Liver (tissue), 9 donors: Measurements from ENCODE around the gene FGF19. TPM values are rescaled to one million over a fixed set of nuclear protein-coding genes. Genes with fewer than 3 reads are reported as not detected.

Experiments used
- DNase-seq: peaks from one replicate; pipeline ENCODE4 v3.0.0-alpha.2; 2017; ENCODE audit warnings: low spot score
- H3K27ac ChIP-seq, 2 donors: one replicate each; pipeline ENCODE4 v1.7.0; 2013; ENCODE audit warnings: inconsistent platforms in 2 of 2, low read length in 2 of 2, control low read depth in 1 of 2, low read depth in 1 of 2, mild to moderate bottlenecking in 1 of 2
- H3K27me3 ChIP-seq, 4 donors: one replicate each; pipeline versions ENCODE4 v1.6.1 to v1.7.0; 2013; ENCODE audit warnings: low read length in 3 of 4, inconsistent platforms in 1 of 4, mild to moderate bottlenecking in 1 of 4, moderate library complexity in 1 of 4; ENCODE audit not compliant: control insufficient read depth in 4 of 4, insufficient read depth in 4 of 4
- H3K36me3 ChIP-seq, 4 donors: one replicate each; pipeline versions ENCODE4 v1.6.1 to v1.7.0; 2013; ENCODE audit warnings: low read length in 3 of 4, mild to moderate bottlenecking in 3 of 4, low read depth in 1 of 4, moderate library complexity in 1 of 4; ENCODE audit not compliant: control insufficient read depth in 4 of 4, insufficient read depth in 3 of 4
- H3K4me1 ChIP-seq, 4 donors: one replicate each; pipeline versions ENCODE4 v1.6.1 to v1.7.0; 2013; ENCODE audit warnings: low read length in 3 of 4, mild to moderate bottlenecking in 3 of 4, moderate library complexity in 1 of 4; ENCODE audit not compliant: control insufficient read depth in 4 of 4, insufficient read depth in 4 of 4
- H3K4me3 ChIP-seq, 3 donors: one replicate each; pipeline versions ENCODE4 v1.6.1 to v1.7.0; 2013; ENCODE audit warnings: low read length in 3 of 3, control low read depth in 1 of 3, low read depth in 1 of 3, mild to moderate bottlenecking in 1 of 3
- H3K9ac ChIP-seq, 2 donors: one replicate each; pipeline ENCODE4 v1.7.0; 2013; ENCODE audit warnings: low read length in 2 of 2, mild to moderate bottlenecking in 2 of 2, moderate library complexity in 2 of 2, control low read depth in 1 of 2, low read depth in 1 of 2
- H3K9me3 ChIP-seq, 4 donors: one replicate each; pipeline versions ENCODE4 v1.6.1 to v1.7.0; 2013; ENCODE audit warnings: low read length in 3 of 4; ENCODE audit not compliant: control insufficient read depth in 4 of 4
- ATF3 ChIP-seq: IDR thresholded peaks from 2 replicates; pipeline ENCODE4 v1.6.1; 2016; ENCODE audit warnings: antibody characterized with exemption
- CTCF ChIP-seq: fragments of 150-350 bp; IDR thresholded peaks from 2 replicates; pipeline ENCODE4 v1.5.1; 2017; ENCODE audit warnings: improper control_type of control experiment, low read depth, low read length; ENCODE audit not compliant: missing input control
- EGR1 ChIP-seq, 2 donors: IDR thresholded peaks; 2 replicates each; pipeline ENCODE4 v1.6.1; 2016 to 2018; ENCODE audit warnings: antibody characterized with exemption in 2 of 2, low read depth in 2 of 2
- FOXA1 ChIP-seq: IDR thresholded peaks from 2 replicates; pipeline ENCODE4 v1.6.1; 2016; ENCODE audit warnings: antibody characterized with exemption
- FOXA2 ChIP-seq: IDR thresholded peaks from 2 replicates; pipeline ENCODE4 v1.6.1; 2016; ENCODE audit warnings: antibody characterized with exemption
- GABPA ChIP-seq, 2 donors: IDR thresholded peaks in 1 of 2; conservative IDR thresholded peaks in 1 of 2; 2 replicates each; pipeline ENCODE4 v1.6.1; 2016; ENCODE audit warnings: antibody characterized with exemption in 2 of 2, mild to moderate bottlenecking in 1 of 2, moderate library complexity in 1 of 2
- HNF4A ChIP-seq, 2 donors: conservative IDR thresholded peaks; 2 replicates each; pipeline ENCODE4 v1.6.1; 2016; ENCODE audit warnings: antibody characterized with exemption in 2 of 2, mild to moderate bottlenecking in 2 of 2
- HNF4G ChIP-seq: IDR thresholded peaks from 2 replicates; pipeline ENCODE4 v1.6.1; 2016; ENCODE audit warnings: antibody characterized with exemption
- JUND ChIP-seq, 2 donors: IDR thresholded peaks; 2 replicates each; pipeline ENCODE4 v1.6.1; 2016; ENCODE audit warnings: antibody characterized with exemption in 2 of 2
- MAX ChIP-seq: IDR thresholded peaks from 2 replicates; pipeline ENCODE4 v1.6.1; 2016; ENCODE audit warnings: antibody characterized with exemption
- NR2F2 ChIP-seq: IDR thresholded peaks from 2 replicates; pipeline ENCODE4 v1.6.1; 2016; ENCODE audit warnings: antibody characterized with exemption
- RAD21 ChIP-seq, 2 donors: IDR thresholded peaks; 2 replicates each; pipeline ENCODE4 v1.6.1; 2016; ENCODE audit warnings: antibody characterized with exemption in 2 of 2, mild to moderate bottlenecking in 2 of 2
- RXRA ChIP-seq, 2 donors: IDR thresholded peaks; 2 replicates each; pipeline ENCODE4 v1.6.1; 2017 to 2018; ENCODE audit warnings: antibody characterized with exemption in 2 of 2, mild to moderate bottlenecking in 1 of 2
- SP1 ChIP-seq: IDR thresholded peaks from 2 replicates; pipeline ENCODE4 v1.6.1; 2018; ENCODE audit warnings: antibody characterized with exemption, mild to moderate bottlenecking
- TAF1 ChIP-seq: conservative IDR thresholded peaks from 2 replicates; pipeline ENCODE4 v1.6.1; 2016; ENCODE audit warnings: antibody characterized with exemption, mild to moderate bottlenecking
- YY1 ChIP-seq: IDR thresholded peaks from 2 replicates; pipeline ENCODE4 v1.6.1; 2016; ENCODE audit warnings: antibody characterized with exemption, mild to moderate bottlenecking
- ZBTB33 ChIP-seq: IDR thresholded peaks from 2 replicates; pipeline ENCODE4 v1.6.1; 2016; ENCODE audit warnings: antibody characterized with exemption
- WGBS: extraction: QIAGEN DNeasy Blood & Tissue Kit; methylation state at CpG from one replicate; pipeline ENCODE4 v1.1.7; 2013; 5-methylcytosine and 5-hydroxymethylcytosine counted together
- polyA plus RNA-seq, 2 donors: library from polyadenylated mRNA; stranded (reverse) in 1 of 2; unstranded in 1 of 2; fragments of 200-250 nt in 1 of 2; fragments of >200 nt in 1 of 2; fragmentation: Nextera tagmentation in 1 of 2; extraction: Ambion mirVana in 1 of 2; gene quantifications; one replicate each; pipeline versions ENCODE4 v1.2.1 to v1.2.3, GENCODE V29; 2013 to 2015
- total RNA-seq, 2 donors: library from RNA; depleted of rRNA; stranded (reverse); fragments of >200 nt; gene quantifications; one replicate each; pipeline ENCODE4 v1.2.3, GENCODE V29; 2014
- TF ChIP-seq, protein P1 (sequence below): IDR thresholded peaks from 2 replicates; pipeline ENCODE4 v1.6.1; 2016; ENCODE audit warnings: antibody characterized with exemption, mild to moderate bottlenecking
- donor health status: healthy.
- donor health status: healthy.
- donor health status: healthy.
- donor health status: healthy.
- donor health status: healthy.

FGF19 gene
- total and polyA plus RNA-seq, 4 donors: 0.09 TPM; not detected in 3

- no peak overlapping the region for H3K9ac ChIP-seq
- no peak overlapping the region for H3K27ac ChIP-seq
- TF ChIP-seq ATF3 (no peak), CTCF (no peak), EGR1 (IDR thresholded peaks at IDR 0.05; ENCODE audit: low read depth in 2 of 2) (no peak), SP1 (no peak), RAD21 (IDR thresholded peaks at IDR 0.05) (no peak), ZBTB33 (no peak), YY1 (no peak), JUND (IDR thresholded peaks at IDR 0.05) (no peak), RXRA (IDR thresholded peaks at IDR 0.05) (no peak), MAX (no peak), GABPA (IDR thresholded peaks at IDR 0.05 in 1 of 2, conservative IDR thresholded peaks at IDR 0.05 in 1 of 2) (no peak), FOXA1 (no peak), TAF1 (no peak), HNF4G (no peak), FOXA2 (no peak), HNF4A (conservative IDR thresholded peaks at IDR 0.05) (no peak), NR2F2 (no peak)
- TF ChIP-seq, protein P1, sequence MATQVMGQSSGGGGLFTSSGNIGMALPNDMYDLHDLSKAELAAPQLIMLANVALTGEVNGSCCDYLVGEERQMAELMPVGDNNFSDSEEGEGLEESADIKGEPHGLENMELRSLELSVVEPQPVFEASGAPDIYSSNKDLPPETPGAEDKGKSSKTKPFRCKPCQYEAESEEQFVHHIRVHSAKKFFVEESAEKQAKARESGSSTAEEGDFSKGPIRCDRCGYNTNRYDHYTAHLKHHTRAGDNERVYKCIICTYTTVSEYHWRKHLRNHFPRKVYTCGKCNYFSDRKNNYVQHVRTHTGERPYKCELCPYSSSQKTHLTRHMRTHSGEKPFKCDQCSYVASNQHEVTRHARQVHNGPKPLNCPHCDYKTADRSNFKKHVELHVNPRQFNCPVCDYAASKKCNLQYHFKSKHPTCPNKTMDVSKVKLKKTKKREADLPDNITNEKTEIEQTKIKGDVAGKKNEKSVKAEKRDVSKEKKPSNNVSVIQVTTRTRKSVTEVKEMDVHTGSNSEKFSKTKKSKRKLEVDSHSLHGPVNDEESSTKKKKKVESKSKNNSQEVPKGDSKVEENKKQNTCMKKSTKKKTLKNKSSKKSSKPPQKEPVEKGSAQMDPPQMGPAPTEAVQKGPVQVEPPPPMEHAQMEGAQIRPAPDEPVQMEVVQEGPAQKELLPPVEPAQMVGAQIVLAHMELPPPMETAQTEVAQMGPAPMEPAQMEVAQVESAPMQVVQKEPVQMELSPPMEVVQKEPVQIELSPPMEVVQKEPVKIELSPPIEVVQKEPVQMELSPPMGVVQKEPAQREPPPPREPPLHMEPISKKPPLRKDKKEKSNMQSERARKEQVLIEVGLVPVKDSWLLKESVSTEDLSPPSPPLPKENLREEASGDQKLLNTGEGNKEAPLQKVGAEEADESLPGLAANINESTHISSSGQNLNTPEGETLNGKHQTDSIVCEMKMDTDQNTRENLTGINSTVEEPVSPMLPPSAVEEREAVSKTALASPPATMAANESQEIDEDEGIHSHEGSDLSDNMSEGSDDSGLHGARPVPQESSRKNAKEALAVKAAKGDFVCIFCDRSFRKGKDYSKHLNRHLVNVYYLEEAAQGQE: no peak
- H3K36me3 ChIP-seq: no peaks in the 10 kb centered on the region
- H3K4me3 ChIP-seq: no peak overlapping the region
- 52% methylated on average over 8 of the region's 8 CpGs for WGBS
- H3K9me3 ChIP-seq: no peaks in the 10 kb centered on the region
- peaks cover 0 to 4% (median 0%) of the 10 kb centered on the region in 4 donors for H3K4me1 ChIP-seq
- no peak for DNase-seq
- no peaks in the 10 kb centered on the region for H3K27me3 ChIP-seq
Observed at GRCh38 chr11:69685348-69685747, 18.5 kb downstream of the FGF19 start.
